ENCODE results near the gene GRID2. TPM values are rescaled to one million over a fixed set of nuclear protein-coding genes. Genes with fewer than 3 reads are reported as not detected.

Gene GRID2
- total and polyA plus RNA-seq, 11 donors, result 0.29 to 0.38 (median 0.33) TPM; not detected in 8

- TF ChIP-seq POLR2A (IDR thresholded peaks at IDR 0.05), result no peak
- TF ChIP-seq, protein P1, sequence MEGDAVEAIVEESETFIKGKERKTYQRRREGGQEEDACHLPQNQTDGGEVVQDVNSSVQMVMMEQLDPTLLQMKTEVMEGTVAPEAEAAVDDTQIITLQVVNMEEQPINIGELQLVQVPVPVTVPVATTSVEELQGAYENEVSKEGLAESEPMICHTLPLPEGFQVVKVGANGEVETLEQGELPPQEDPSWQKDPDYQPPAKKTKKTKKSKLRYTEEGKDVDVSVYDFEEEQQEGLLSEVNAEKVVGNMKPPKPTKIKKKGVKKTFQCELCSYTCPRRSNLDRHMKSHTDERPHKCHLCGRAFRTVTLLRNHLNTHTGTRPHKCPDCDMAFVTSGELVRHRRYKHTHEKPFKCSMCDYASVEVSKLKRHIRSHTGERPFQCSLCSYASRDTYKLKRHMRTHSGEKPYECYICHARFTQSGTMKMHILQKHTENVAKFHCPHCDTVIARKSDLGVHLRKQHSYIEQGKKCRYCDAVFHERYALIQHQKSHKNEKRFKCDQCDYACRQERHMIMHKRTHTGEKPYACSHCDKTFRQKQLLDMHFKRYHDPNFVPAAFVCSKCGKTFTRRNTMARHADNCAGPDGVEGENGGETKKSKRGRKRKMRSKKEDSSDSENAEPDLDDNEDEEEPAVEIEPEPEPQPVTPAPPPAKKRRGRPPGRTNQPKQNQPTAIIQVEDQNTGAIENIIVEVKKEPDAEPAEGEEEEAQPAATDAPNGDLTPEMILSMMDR (IDR thresholded peaks at IDR 0.05), result no peak
- H3K27me3 ChIP-seq, result peaks cover 0 to 9% (median 0%) of the 10 kb centered on the region in 9 donors
- intact Hi-C loops (cut with DNase I), result no loop called here
- no peaks in the 10 kb centered on the region for H3K36me3 ChIP-seq
- no peaks in the 10 kb centered on the region for H3K9me3 ChIP-seq
- ATAC-seq (no peak), DNase-seq (no peak)
- WGBS, 4 donors, result 83 to 92% (median 88%) methylated on average over 3 of the region's 3 CpGs
- no peak overlapping the region for H3K4me3 ChIP-seq
- no peak overlapping the region for H3K27ac ChIP-seq
- no peaks in the 10 kb centered on the region for H3K4me1 ChIP-seq
Observed at GRCh38 chr4:93775551-93775950, 1471.8 kb downstream of the GRID2 start.

GRCh38 chr4:93776386-93777080 lies 1472.8 kb downstream of the GRID2 start:
- no peaks in the 10 kb centered on the region for H3K9me3 ChIP-seq
- DNase-seq, result no peak
- intact Hi-C loops (cut with DNase I), result no loop called here
- H3K27ac ChIP-seq, result no peak overlapping the region
- ATAC-seq, result no peak
- peaks cover 0 to 9% (median 0%) of the 10 kb centered on the region in 9 donors for H3K27me3 ChIP-seq
- no peak overlapping the region for H3K4me3 ChIP-seq
- 51 to 59% (median 56%) methylated on average over 4 of the region's 4 CpGs for WGBS, 4 donors
- no peaks in the 10 kb centered on the region for H3K4me1 ChIP-seq
- no peaks in the 10 kb centered on the region for H3K36me3 ChIP-seq
- TF ChIP-seq, protein P1 (IDR thresholded peaks at IDR 0.05), result no peak
- no peak for TF ChIP-seq POLR2A (IDR thresholded peaks at IDR 0.05)

GRCh38 chr4:93777081-93777460 lies 1473.3 kb downstream of the GRID2 start:
- ATAC-seq (no peak), DNase-seq (no peak)
- no peaks in the 10 kb centered on the region for H3K9me3 ChIP-seq
- peaks cover 0 to 9% (median 0%) of the 10 kb centered on the region in 9 donors for H3K27me3 ChIP-seq
- WGBS, 4 donors, result 78 to 88% (median 86%) methylated on average over 1 of the region's 1 CpG
- no peak overlapping the region for H3K4me3 ChIP-seq
- intact Hi-C loops (cut with DNase I), result no loop called here
- H3K36me3 ChIP-seq, result no peaks in the 10 kb centered on the region
- no peaks in the 10 kb centered on the region for H3K4me1 ChIP-seq
- no peak for TF ChIP-seq POLR2A (IDR thresholded peaks at IDR 0.05)
- TF ChIP-seq, protein P1 (IDR thresholded peaks at IDR 0.05), result no peak
- H3K27ac ChIP-seq, result no peak overlapping the region

- intact Hi-C loops (cut with DNase I), result no loop called here
- no peak for ATAC-seq
Observed at GRCh38 chr4:93779228-93779627, 1475.5 kb downstream of the GRID2 start.

More at GRCh38 chr4:93779228-93779627, 1475.5 kb downstream of the GRID2 start:
- Histone ChIP-seq H3K27ac (no peak overlapping the region), H3K36me3 (no peaks in the 10 kb centered on the region), H3K4me1 (no peaks in the 10 kb centered on the region), H3K9me3 (no peaks in the 10 kb centered on the region), H3K4me3 (no peak overlapping the region), H3K27me3 (peaks cover 0 to 9% (median 0%) of the 10 kb centered on the region in 9 donors)
- TF ChIP-seq, protein P1 (IDR thresholded peaks at IDR 0.05), result no peak
- TF ChIP-seq POLR2A (IDR thresholded peaks at IDR 0.05), result no peak
- 69 to 78% (median 73%) methylated on average over 2 of the region's 2 CpGs for WGBS, 4 donors
- DNase-seq, result no peak
